HG03378 (cell line): Measurements from ENCODE around the gene CSRP3.

Experiments used
- ATAC-seq: cut with Tn5 transposase; IDR thresholded peaks from one replicate; pipeline ENCODE4 v1.9.1; 2021; ENCODE audit warnings: mild to moderate bottlenecking, moderate library complexity; ENCODE audit not compliant: unreplicated experiment

CSRP3 gene

DNA sequence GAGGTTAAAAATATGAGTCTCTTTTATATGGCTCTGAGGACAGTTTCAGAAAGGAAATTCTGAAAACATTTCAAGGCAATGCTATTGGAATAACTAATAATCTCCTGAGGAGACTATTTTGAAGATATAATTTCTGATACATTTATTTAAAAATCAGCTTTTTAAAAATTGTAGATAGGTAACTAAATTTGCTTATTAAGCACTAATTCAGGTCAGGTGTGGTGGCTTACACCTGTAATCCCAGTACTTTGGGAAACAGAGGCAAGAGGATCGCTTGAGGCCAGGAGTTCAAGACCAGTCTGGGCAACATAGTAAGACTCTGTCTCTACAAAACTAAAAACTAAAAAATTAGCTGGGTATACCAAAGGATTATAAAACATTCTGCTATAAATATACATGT, 67.8 kb downstream of the CSRP3 start:
- ATAC-seq, result no peak
